ENCODE data around the gene TDP1.

DNA sequence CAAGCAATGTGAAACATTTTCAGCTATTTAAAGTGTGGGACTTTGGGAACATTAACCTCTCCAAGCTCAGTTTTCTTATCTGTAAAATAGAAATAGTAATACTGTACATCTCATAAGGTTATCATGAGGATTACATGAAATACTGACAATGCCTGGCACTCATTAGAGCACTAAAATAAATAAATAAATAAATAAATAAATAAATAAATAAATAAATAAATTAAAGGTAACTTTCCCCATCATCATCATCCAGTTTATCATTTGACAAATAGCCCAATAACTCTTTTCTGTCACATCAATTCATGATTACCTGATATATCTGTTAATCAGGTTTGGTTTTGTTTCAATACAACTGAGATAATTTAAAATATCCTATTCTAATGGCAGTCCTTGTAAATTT is 49.7 kb upstream of the TDP1 start:
- TF ChIP-seq, protein P1, sequence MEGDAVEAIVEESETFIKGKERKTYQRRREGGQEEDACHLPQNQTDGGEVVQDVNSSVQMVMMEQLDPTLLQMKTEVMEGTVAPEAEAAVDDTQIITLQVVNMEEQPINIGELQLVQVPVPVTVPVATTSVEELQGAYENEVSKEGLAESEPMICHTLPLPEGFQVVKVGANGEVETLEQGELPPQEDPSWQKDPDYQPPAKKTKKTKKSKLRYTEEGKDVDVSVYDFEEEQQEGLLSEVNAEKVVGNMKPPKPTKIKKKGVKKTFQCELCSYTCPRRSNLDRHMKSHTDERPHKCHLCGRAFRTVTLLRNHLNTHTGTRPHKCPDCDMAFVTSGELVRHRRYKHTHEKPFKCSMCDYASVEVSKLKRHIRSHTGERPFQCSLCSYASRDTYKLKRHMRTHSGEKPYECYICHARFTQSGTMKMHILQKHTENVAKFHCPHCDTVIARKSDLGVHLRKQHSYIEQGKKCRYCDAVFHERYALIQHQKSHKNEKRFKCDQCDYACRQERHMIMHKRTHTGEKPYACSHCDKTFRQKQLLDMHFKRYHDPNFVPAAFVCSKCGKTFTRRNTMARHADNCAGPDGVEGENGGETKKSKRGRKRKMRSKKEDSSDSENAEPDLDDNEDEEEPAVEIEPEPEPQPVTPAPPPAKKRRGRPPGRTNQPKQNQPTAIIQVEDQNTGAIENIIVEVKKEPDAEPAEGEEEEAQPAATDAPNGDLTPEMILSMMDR (IDR thresholded peaks at IDR 0.05): no peak
- no peak for TF ChIP-seq EP300 (IDR thresholded peaks at IDR 0.05; ENCODE audit: low read depth)
- no peak for TF ChIP-seq POLR2A (IDR thresholded peaks at IDR 0.05)

Measured in transverse colon (tissue), 3 donors.